ENCODE measurements around the gene TUBB8.

The TUBB8 gene

GRCh38 chr10:90161-90560 lies 41.1 kb upstream of the TUBB8 start:
- no peak overlapping the region for H3K4me3 ChIP-seq (ENCODE audit: insufficient read length, low read depth)
- TF ChIP-seq ZNF274 (IDR thresholded peaks at IDR 0.05; ENCODE audit: low read depth, low read length) (no peak), SUZ12 (IDR thresholded peaks at IDR 0.05; ENCODE audit: extremely low read depth, insufficient read depth, insufficient read length) (no peak), YY1 (IDR thresholded peaks at IDR 0.05; ENCODE audit: insufficient read depth, insufficient read length) (no peak)
- no peaks in the 10 kb centered on the region for H3K27me3 ChIP-seq (ENCODE audit: insufficient read depth, insufficient read length)
- H3K36me3 ChIP-seq (ENCODE audit: insufficient read depth, insufficient read length, low read length): no peaks in the 10 kb centered on the region
- no peak for DNase-seq (ENCODE audit: low read depth, low spot score)
- no peak overlapping the region for H3K9ac ChIP-seq (ENCODE audit: insufficient read length, low read depth)
- H3K9me3 ChIP-seq (ENCODE audit: insufficient read depth, low read length): 0 out of 2 replicates have a peak, but pooled peaks cover under 1% of the 10 kb centered on the region
- no peaks in the 10 kb centered on the region for H3K4me1 ChIP-seq (ENCODE audit: insufficient read depth, insufficient read length)

- Histone ChIP-seq H3K27me3 (ENCODE audit: insufficient read depth, insufficient read length) (no peaks in the 10 kb centered on the region), H3K9ac (ENCODE audit: insufficient read length, low read depth) (no peak overlapping the region), H3K4me3 (ENCODE audit: insufficient read length, low read depth) (no peak overlapping the region), H3K36me3 (ENCODE audit: insufficient read depth, insufficient read length, low read length) (no peaks in the 10 kb centered on the region), H3K9me3 (ENCODE audit: insufficient read depth, low read length) (no peaks in the 10 kb centered on the region), H3K4me1 (ENCODE audit: insufficient read depth, insufficient read length) (no peaks in the 10 kb centered on the region)
- TF ChIP-seq ZNF274 (IDR thresholded peaks at IDR 0.05; ENCODE audit: low read depth, low read length): no peak
- no peak for TF ChIP-seq SUZ12 (IDR thresholded peaks at IDR 0.05; ENCODE audit: extremely low read depth, insufficient read depth, insufficient read length)
- TF ChIP-seq YY1 (IDR thresholded peaks at IDR 0.05; ENCODE audit: insufficient read depth, insufficient read length): no peak
- DNase-seq (ENCODE audit: low read depth, low spot score): no peak
These were observed 40.2 kb upstream of the TUBB8 start for GRCh38 chr10:89248-89647.

- TF ChIP-seq ZNF274 (IDR thresholded peaks at IDR 0.05; ENCODE audit: low read depth, low read length): no peak
- TF ChIP-seq SUZ12 (IDR thresholded peaks at IDR 0.05; ENCODE audit: extremely low read depth, insufficient read depth, insufficient read length): no peak
- TF ChIP-seq YY1 (IDR thresholded peaks at IDR 0.05; ENCODE audit: insufficient read depth, insufficient read length): no peak
- Histone ChIP-seq H3K4me3 (ENCODE audit: insufficient read length, low read depth) (no peak overlapping the region), H3K4me1 (ENCODE audit: insufficient read depth, insufficient read length) (no peaks in the 10 kb centered on the region), H3K9ac (ENCODE audit: insufficient read length, low read depth) (no peak overlapping the region), H3K9me3 (ENCODE audit: insufficient read depth, low read length) (no peaks in the 10 kb centered on the region), H3K36me3 (ENCODE audit: insufficient read depth, insufficient read length, low read length) (no peaks in the 10 kb centered on the region), H3K27me3 (ENCODE audit: insufficient read depth, insufficient read length) (no peaks in the 10 kb centered on the region)
- no peak for DNase-seq (ENCODE audit: low read depth, low spot score)
These were observed 39.2 kb upstream of the TUBB8 start for GRCh38 chr10:88253-88652.

GRCh38 chr10:87177-88080 lies 38.3 kb upstream of the TUBB8 start:
- Histone ChIP-seq H3K4me3 (ENCODE audit: insufficient read length, low read depth) (no peak overlapping the region), H3K9me3 (ENCODE audit: insufficient read depth, low read length) (no peaks in the 10 kb centered on the region), H3K36me3 (ENCODE audit: insufficient read depth, insufficient read length, low read length) (no peaks in the 10 kb centered on the region), H3K9ac (ENCODE audit: insufficient read length, low read depth) (no peak overlapping the region), H3K4me1 (ENCODE audit: insufficient read depth, insufficient read length) (no peaks in the 10 kb centered on the region), H3K27me3 (ENCODE audit: insufficient read depth, insufficient read length) (no peaks in the 10 kb centered on the region)
- no peak for TF ChIP-seq ZNF274 (IDR thresholded peaks at IDR 0.05; ENCODE audit: low read depth, low read length)
- TF ChIP-seq SUZ12 (IDR thresholded peaks at IDR 0.05; ENCODE audit: extremely low read depth, insufficient read depth, insufficient read length): no peak
- no peak for TF ChIP-seq YY1 (IDR thresholded peaks at IDR 0.05; ENCODE audit: insufficient read depth, insufficient read length)
- DNase-seq (ENCODE audit: low read depth, low spot score): no peak

- Histone ChIP-seq H3K27me3 (ENCODE audit: insufficient read depth, insufficient read length) (no peaks in the 10 kb centered on the region), H3K36me3 (ENCODE audit: insufficient read depth, insufficient read length, low read length) (no peaks in the 10 kb centered on the region), H3K4me1 (ENCODE audit: insufficient read depth, insufficient read length) (no peaks in the 10 kb centered on the region), H3K9me3 (ENCODE audit: insufficient read depth, low read length) (no peaks in the 10 kb centered on the region), H3K4me3 (ENCODE audit: insufficient read length, low read depth) (no peak overlapping the region), H3K9ac (ENCODE audit: insufficient read length, low read depth) (no peak overlapping the region)
- no peak for TF ChIP-seq SUZ12 (IDR thresholded peaks at IDR 0.05; ENCODE audit: extremely low read depth, insufficient read depth, insufficient read length)
- TF ChIP-seq YY1 (IDR thresholded peaks at IDR 0.05; ENCODE audit: insufficient read depth, insufficient read length): no peak
- TF ChIP-seq ZNF274 (IDR thresholded peaks at IDR 0.05; ENCODE audit: low read depth, low read length): no peak
- DNase-seq (ENCODE audit: low read depth, low spot score): no peak
These were observed 36.9 kb upstream of the TUBB8 start for GRCh38 chr10:86031-86430.

- H3K9ac ChIP-seq (ENCODE audit: insufficient read length, low read depth): no peak overlapping the region
- no peaks in the 10 kb centered on the region for H3K9me3 ChIP-seq (ENCODE audit: insufficient read depth, low read length)
- DNase-seq (ENCODE audit: low read depth, low spot score): no peak
- no peaks in the 10 kb centered on the region for H3K27me3 ChIP-seq (ENCODE audit: insufficient read depth, insufficient read length)
- H3K4me3 ChIP-seq (ENCODE audit: insufficient read length, low read depth): no peak overlapping the region
- TF ChIP-seq YY1 (IDR thresholded peaks at IDR 0.05; ENCODE audit: insufficient read depth, insufficient read length) (no peak), ZNF274 (IDR thresholded peaks at IDR 0.05; ENCODE audit: low read depth, low read length) (no peak), SUZ12 (IDR thresholded peaks at IDR 0.05; ENCODE audit: extremely low read depth, insufficient read depth, insufficient read length) (no peak)
- H3K36me3 ChIP-seq (ENCODE audit: insufficient read depth, insufficient read length, low read length): no peaks in the 10 kb centered on the region
- no peaks in the 10 kb centered on the region for H3K4me1 ChIP-seq (ENCODE audit: insufficient read depth, insufficient read length)
These were observed 35.9 kb upstream of the TUBB8 start for GRCh38 chr10:85044-85443.

GRCh38 chr10:83930-84530 lies 34.9 kb upstream of the TUBB8 start:
- Histone ChIP-seq H3K9ac (ENCODE audit: insufficient read length, low read depth) (no peak overlapping the region), H3K36me3 (ENCODE audit: insufficient read depth, insufficient read length, low read length) (no peaks in the 10 kb centered on the region), H3K9me3 (ENCODE audit: insufficient read depth, low read length) (no peaks in the 10 kb centered on the region), H3K4me1 (ENCODE audit: insufficient read depth, insufficient read length) (no peaks in the 10 kb centered on the region), H3K27me3 (ENCODE audit: insufficient read depth, insufficient read length) (no peaks in the 10 kb centered on the region), H3K4me3 (ENCODE audit: insufficient read length, low read depth) (no peak overlapping the region)
- TF ChIP-seq SUZ12 (IDR thresholded peaks at IDR 0.05; ENCODE audit: extremely low read depth, insufficient read depth, insufficient read length) (no peak), ZNF274 (IDR thresholded peaks at IDR 0.05; ENCODE audit: low read depth, low read length) (no peak), YY1 (IDR thresholded peaks at IDR 0.05; ENCODE audit: insufficient read depth, insufficient read length) (no peak)
- no peak for DNase-seq (ENCODE audit: low read depth, low spot score)

Data from NT2/D1 (cell line).